Measurements from ENCODE around the gene SEPTIN2. TPM values are rescaled to one million over a fixed set of nuclear protein-coding genes. Genes with fewer than 3 reads are reported as not detected.
"Not testable (repeated sequence)": the region's sequence is repeated elsewhere in the genome, so short reads cannot be mapped to it uniquely, and the experiment has no call there.

Gene SEPTIN2
- total and polyA plus RNA-seq, 11 donors, result 91.2 to 237 (median 199) TPM

GRCh38 chr2:241291153-241291552 lies 24.6 kb upstream of the SEPTIN2 start:
- Histone ChIP-seq H3K36me3 (peaks cover 0 to 4% (median 0%) of the 10 kb centered on the region in 9 donors), H3K27me3 (no peaks in the 10 kb centered on the region), H3K9me3 (no peaks in the 10 kb centered on the region), H3K4me3 (no peak overlapping the region), H3K27ac (no peak overlapping the region), H3K4me1 (peaks cover 0 to 39% (median 15%) of the 10 kb centered on the region in 12 donors)
- TF ChIP-seq POLR2A (IDR thresholded peaks at IDR 0.05), result no peak
- TF ChIP-seq CTCF (IDR thresholded peaks at IDR 0.05), result no peak
- WGBS, 4 donors, result 86 to 92% (median 87%) methylated on average over 6 of the region's 6 CpGs
- ATAC-seq (no peak), DNase-seq (no peak)
- intact Hi-C loops (cut with DNase I), result no loop called here

GRCh38 chr2:241291977-241292376 lies 23.7 kb upstream of the SEPTIN2 start:
- Histone ChIP-seq H3K27me3 (no peaks in the 10 kb centered on the region), H3K4me1 (peaks cover 0 to 39% (median 15%) of the 10 kb centered on the region in 12 donors), H3K27ac (no peak overlapping the region), H3K36me3 (peaks cover 0 to 9% (median 0%) of the 10 kb centered on the region in 9 donors), H3K4me3 (no peak overlapping the region), H3K9me3 (no peaks in the 10 kb centered on the region)
- ATAC-seq (no peak), DNase-seq (no peak)
- intact Hi-C loops (cut with DNase I), result no loop called here
- TF ChIP-seq POLR2A (IDR thresholded peaks at IDR 0.05), result no peak
- no peak for TF ChIP-seq CTCF (IDR thresholded peaks at IDR 0.05)
- 81 to 87% (median 85%) methylated on average over 6 of the region's 6 CpGs for WGBS, 4 donors

GRCh38 chr2:241293378-241293797 lies 22.3 kb upstream of the SEPTIN2 start:
- H3K27me3 ChIP-seq; DNase-seq; H3K4me3 ChIP-seq; H3K27ac ChIP-seq; ATAC-seq; intact Hi-C loops (cut with DNase I); H3K9me3 ChIP-seq: not testable (repeated sequence)
- 89 to 95% (median 91%) methylated on average over 7 of the region's 7 CpGs for WGBS, 4 donors
- H3K36me3 ChIP-seq, result peaks cover 0 to 11% (median 6%) of the 10 kb centered on the region in 9 donors
- H3K4me1 ChIP-seq, result peaks cover 0 to 33% (median 11%) of the 10 kb centered on the region in 12 donors

GRCh38 chr2:241295326-241296095 lies 20.2 kb upstream of the SEPTIN2 start:
- DNase-seq (no peak), ATAC-seq (no peak)
- Histone ChIP-seq H3K36me3 (peaks cover 0 to 11% (median 6%) of the 10 kb centered on the region in 9 donors), H3K27me3 (no peaks in the 10 kb centered on the region), H3K4me1 (peaks cover 0 to 20% (median 5%) of the 10 kb centered on the region in 12 donors), H3K27ac (no peak overlapping the region), H3K9me3 (no peaks in the 10 kb centered on the region), H3K4me3 (no peak overlapping the region)
- 69 to 78% (median 75%) methylated on average over 7 of the region's 7 CpGs for WGBS, 4 donors
- TF ChIP-seq CTCF (IDR thresholded peaks at IDR 0.05), result no peak
- intact Hi-C loops (cut with DNase I), result no loop called here

All from heart left ventricle (tissue), 16 donors.